Measurements from ENCODE around the gene CUEDC1.
A peak's percentile ranks its signal among the peaks of the same experiment; 100 is the strongest.

Gene CUEDC1

GRCh38 chr17:57859601-57860413, 95.4 kb downstream of the CUEDC1 start:
- no peak overlapping the region for H2BK120ac ChIP-seq (ENCODE audit: low read depth, low read length)
- no peak overlapping the region for H3K9ac ChIP-seq (ENCODE audit: low read depth, low read length, poor library complexity)
- H2AFZ ChIP-seq (ENCODE audit: low read length), result no peak overlapping the region
- H3K4me2 ChIP-seq (ENCODE audit: insufficient read depth, low read length, poor library complexity, severe bottlenecking), result no peak overlapping the region
- H2AK5ac ChIP-seq (ENCODE audit: low read depth, low read length), result no peak overlapping the region
- H3K23ac ChIP-seq (ENCODE audit: low read depth, low read length, poor library complexity), result no peak overlapping the region
- H2BK5ac ChIP-seq (ENCODE audit: low read length), result no peak overlapping the region
- no peak overlapping the region for H3K18ac ChIP-seq (ENCODE audit: low read length)
- H3K79me1 ChIP-seq (ENCODE audit: low read depth, low read length), result no peaks in the 10 kb centered on the region
- no peak overlapping the region for H3K4ac ChIP-seq (ENCODE audit: low read length)
- H2BK12ac ChIP-seq (ENCODE audit: low read length), result no peak overlapping the region
- no peak overlapping the region for H3K14ac ChIP-seq (ENCODE audit: low read length)
- peaks cover 0 to 38% of the 10 kb centered on the region in 2 donors for H3K36me3 ChIP-seq (replicated peaks in 1 of 2; ENCODE audit: control insufficient read depth in 2 of 2, insufficient read depth in 2 of 2, low read length in 2 of 2)
- no peak overlapping the region for H3K4me3 ChIP-seq (ENCODE audit: low read length in 2 of 2)
- H4K91ac ChIP-seq (ENCODE audit: low read depth, low read length, poor library complexity), result no peak overlapping the region
- H3K27ac ChIP-seq (replicated peaks; ENCODE audit: low read length), result no peak overlapping the region
- no peak overlapping the region for H4K8ac ChIP-seq (ENCODE audit: low read depth, low read length)
- no peaks in the 10 kb centered on the region for H3K9me3 ChIP-seq (replicated peaks in 1 of 2; ENCODE audit: control insufficient read depth in 2 of 2, insufficient read depth in 1 of 2, low read depth in 1 of 2, low read length in 2 of 2)
- no peak overlapping the region for H2BK15ac ChIP-seq (ENCODE audit: low read length)
- DNase-seq (ENCODE audit: low spot score), result no peak
- H3K27me3 ChIP-seq (ENCODE audit: control insufficient read depth in 3 of 3, insufficient read depth in 3 of 3, low read depth in 1 of 3, low read length in 3 of 3), result peaks cover 0 to 20% (median 0%) of the 10 kb centered on the region in 3 experiments
- WGBS, 2 donors (ENCODE audit: extremely low coverage in 2 of 2, insufficient read length in 2 of 2, insufficient replicate concordance in 1 of 2), result no CpG with 5 or more reads among the region's 13 CpGs
- H3K4me1 ChIP-seq (ENCODE audit: control insufficient read depth in 2 of 2, insufficient read depth in 1 of 2, low read depth in 1 of 2, low read length in 2 of 2), result peaks cover 2 to 24% of the 10 kb centered on the region in 2 donors

DNA sequence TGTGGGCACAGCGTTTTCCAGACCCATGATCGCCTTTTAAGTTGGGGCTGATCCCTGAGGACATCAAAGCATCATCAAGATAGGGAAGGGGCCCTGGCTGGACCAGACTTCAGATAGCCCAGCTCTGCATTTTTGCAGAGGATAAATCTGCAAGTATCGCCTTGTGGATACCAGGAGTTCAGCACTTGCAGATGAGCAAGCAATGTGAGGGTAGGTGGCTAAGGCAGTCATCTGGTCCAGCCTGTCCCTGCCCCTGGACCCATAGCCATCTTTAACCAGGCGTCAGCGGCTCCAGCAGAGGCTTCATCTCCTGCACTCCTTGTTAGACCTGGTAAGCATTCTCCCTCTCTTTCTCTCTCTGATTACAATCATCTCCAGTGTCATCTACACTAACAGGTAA, 96.4 kb downstream of the CUEDC1 start:
- no peak for DNase-seq (ENCODE audit: low spot score)

DNA sequence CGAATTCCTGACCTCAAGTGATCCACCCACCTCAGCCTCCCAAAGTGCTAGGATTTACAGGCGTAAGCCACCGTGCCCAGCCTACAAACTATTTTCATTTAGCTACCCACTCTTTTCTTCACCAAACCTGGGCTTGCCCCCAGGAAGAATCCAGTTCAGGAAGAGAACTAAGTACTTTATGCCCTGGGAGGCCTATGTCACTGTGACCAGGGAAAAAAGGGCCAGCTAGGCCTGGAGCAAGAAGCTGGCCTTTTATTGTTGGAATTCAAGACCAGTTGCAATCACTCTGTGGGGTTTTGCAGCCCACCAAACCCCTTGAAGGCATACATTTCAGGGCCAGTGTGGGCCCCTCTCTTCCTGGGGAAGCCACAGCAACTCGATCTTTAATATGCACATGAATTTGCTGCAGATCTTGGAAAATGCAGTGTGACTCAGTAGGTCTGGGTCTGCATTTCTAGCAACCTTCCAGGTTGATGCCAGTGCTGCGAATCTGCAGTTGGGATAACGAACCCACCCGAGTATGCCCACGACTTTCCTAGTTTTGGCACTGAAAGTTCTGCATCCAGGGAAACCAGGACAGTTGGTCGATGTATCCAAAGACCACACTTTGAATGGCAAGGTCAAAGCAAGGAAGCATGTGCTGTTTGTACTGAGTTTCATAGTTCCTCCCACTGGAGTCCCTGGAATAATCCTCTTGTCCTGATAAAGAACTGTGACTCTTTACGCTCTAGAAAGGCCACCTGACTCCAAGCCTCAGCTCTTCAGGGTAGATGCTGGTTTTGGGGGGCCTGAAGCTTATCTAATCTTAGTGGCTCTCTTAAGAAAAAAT, 98.2 kb downstream of the CUEDC1 start:
- no peak overlapping the region for H3K4me2 ChIP-seq (ENCODE audit: insufficient read depth, low read length, poor library complexity, severe bottlenecking)
- peaks cover 0 to 13% (median 0%) of the 10 kb centered on the region in 3 experiments for H3K27me3 ChIP-seq (ENCODE audit: control insufficient read depth in 3 of 3, insufficient read depth in 3 of 3, low read depth in 1 of 3, low read length in 3 of 3)
- no peak overlapping the region for H3K18ac ChIP-seq (ENCODE audit: low read length)
- no peak overlapping the region for H3K4me3 ChIP-seq (ENCODE audit: low read length in 2 of 2)
- H3K14ac ChIP-seq (ENCODE audit: low read length), result no peak overlapping the region
- H4K8ac ChIP-seq (ENCODE audit: low read depth, low read length), result no peak overlapping the region
- no peak overlapping the region for H3K4ac ChIP-seq (ENCODE audit: low read length)
- no CpG with 5 or more reads among the region's 10 CpGs for WGBS, 2 donors (ENCODE audit: extremely low coverage in 2 of 2, insufficient read length in 2 of 2, insufficient replicate concordance in 1 of 2)
- no peak overlapping the region for H4K91ac ChIP-seq (ENCODE audit: low read depth, low read length, poor library complexity)
- H2BK120ac ChIP-seq (ENCODE audit: low read depth, low read length), result no peak overlapping the region
- H3K36me3 ChIP-seq (replicated peaks in 1 of 2; ENCODE audit: control insufficient read depth in 2 of 2, insufficient read depth in 2 of 2, low read length in 2 of 2), result peaks cover 0 to 12% of the 10 kb centered on the region in 2 donors
- peaks cover 2 to 20% of the 10 kb centered on the region in 2 donors for H3K4me1 ChIP-seq (ENCODE audit: control insufficient read depth in 2 of 2, insufficient read depth in 1 of 2, low read depth in 1 of 2, low read length in 2 of 2)
- H2BK15ac ChIP-seq (ENCODE audit: low read length), result no peak overlapping the region
- H2BK5ac ChIP-seq (ENCODE audit: low read length), result no peak overlapping the region
- H3K79me1 ChIP-seq (ENCODE audit: low read depth, low read length), result no peaks in the 10 kb centered on the region
- H3K23ac ChIP-seq (ENCODE audit: low read depth, low read length, poor library complexity), result no peak overlapping the region
- no peak overlapping the region for H2AK5ac ChIP-seq (ENCODE audit: low read depth, low read length)
- no peak for DNase-seq (ENCODE audit: low spot score)
- no peaks in the 10 kb centered on the region for H3K9me3 ChIP-seq (replicated peaks in 1 of 2; ENCODE audit: control insufficient read depth in 2 of 2, insufficient read depth in 1 of 2, low read depth in 1 of 2, low read length in 2 of 2)
- H2BK12ac ChIP-seq (ENCODE audit: low read length), result no peak overlapping the region
- no peak overlapping the region for H2AFZ ChIP-seq (ENCODE audit: low read length)
- H3K27ac ChIP-seq (replicated peaks; ENCODE audit: low read length), result no peak overlapping the region
- H3K9ac ChIP-seq (ENCODE audit: low read depth, low read length, poor library complexity), result no peak overlapping the region

More for the DNA sequence above, 96.4 kb downstream of the CUEDC1 start:
- H2AK5ac ChIP-seq (ENCODE audit: low read depth, low read length), result no peak overlapping the region
- peaks cover 0 to 29% of the 10 kb centered on the region in 2 donors for H3K36me3 ChIP-seq (replicated peaks in 1 of 2; ENCODE audit: control insufficient read depth in 2 of 2, insufficient read depth in 2 of 2, low read length in 2 of 2)
- H4K8ac ChIP-seq (ENCODE audit: low read depth, low read length), result no peak overlapping the region
- no peak overlapping the region for H2BK15ac ChIP-seq (ENCODE audit: low read length)
- no peak overlapping the region for H3K9ac ChIP-seq (ENCODE audit: low read depth, low read length, poor library complexity)
- no peak overlapping the region for H2AFZ ChIP-seq (ENCODE audit: low read length)
- peaks cover 2 to 24% of the 10 kb centered on the region in 2 donors for H3K4me1 ChIP-seq (ENCODE audit: control insufficient read depth in 2 of 2, insufficient read depth in 1 of 2, low read depth in 1 of 2, low read length in 2 of 2)
- peaks cover 0 to 20% (median 0%) of the 10 kb centered on the region in 3 experiments for H3K27me3 ChIP-seq (ENCODE audit: control insufficient read depth in 3 of 3, insufficient read depth in 3 of 3, low read depth in 1 of 3, low read length in 3 of 3)
- no peak overlapping the region for H3K14ac ChIP-seq (ENCODE audit: low read length)
- no peak overlapping the region for H4K91ac ChIP-seq (ENCODE audit: low read depth, low read length, poor library complexity)
- H3K4me2 ChIP-seq (ENCODE audit: insufficient read depth, low read length, poor library complexity, severe bottlenecking), result no peak overlapping the region
- peak overlapping the region in 1 of 2 donors; percentile 45 for H3K4me3 ChIP-seq (ENCODE audit: low read length in 2 of 2)
- H3K18ac ChIP-seq (ENCODE audit: low read length), result peak overlapping the region; percentile 21
- H3K9me3 ChIP-seq (replicated peaks in 1 of 2; ENCODE audit: control insufficient read depth in 2 of 2, insufficient read depth in 1 of 2, low read depth in 1 of 2, low read length in 2 of 2), result no peaks in the 10 kb centered on the region
- H2BK5ac ChIP-seq (ENCODE audit: low read length), result no peak overlapping the region
- no peak overlapping the region for H2BK12ac ChIP-seq (ENCODE audit: low read length)
- no peak overlapping the region for H3K27ac ChIP-seq (replicated peaks; ENCODE audit: low read length)
- H3K79me1 ChIP-seq (ENCODE audit: low read depth, low read length), result no peaks in the 10 kb centered on the region
- H3K23ac ChIP-seq (ENCODE audit: low read depth, low read length, poor library complexity), result no peak overlapping the region
- no peak overlapping the region for H3K4ac ChIP-seq (ENCODE audit: low read length)
- no CpG with 5 or more reads among the region's 5 CpGs for WGBS, 2 donors (ENCODE audit: extremely low coverage in 2 of 2, insufficient read length in 2 of 2, insufficient replicate concordance in 1 of 2)
- no peak overlapping the region for H2BK120ac ChIP-seq (ENCODE audit: low read depth, low read length)
